ENCODE data around the gene ASB15.

The ASB15 gene

GRCh38 chr7:123669485-123669884 is 67.9 kb downstream of the ASB15 start:
- no peak for DNase-seq

- DNase-seq, result no peak
These were observed 71.6 kb downstream of the ASB15 start for GRCh38 chr7:123673137-123673732.

GRCh38 chr7:123673752-123674398 is 72.3 kb downstream of the ASB15 start:
- no peak for DNase-seq

GRCh38 chr7:123674399-123675180 is 73.0 kb downstream of the ASB15 start:
- DNase-seq, result no peak

GRCh38 chr7:123675181-123675473 is 73.5 kb downstream of the ASB15 start:
- no peak for DNase-seq

- no peak for DNase-seq
These were observed 75.6 kb downstream of the ASB15 start for GRCh38 chr7:123677061-123677715.

- DNase-seq, result no peak
These were observed 78.0 kb downstream of the ASB15 start for GRCh38 chr7:123679614-123680013.

- DNase-seq, result no peak
These were observed 79.0 kb downstream of the ASB15 start for GRCh38 chr7:123680580-123680979.

GRCh38 chr7:123681561-123681960 is 79.9 kb downstream of the ASB15 start:
- no peak for DNase-seq

GRCh38 chr7:123682690-123683089 is 81.1 kb downstream of the ASB15 start:
- no peak for DNase-seq

- no peak for DNase-seq
These were observed 85.5 kb downstream of the ASB15 start for GRCh38 chr7:123687161-123687560.

GRCh38 chr7:123687727-123688126 is 86.1 kb downstream of the ASB15 start:
- no peak for DNase-seq
